Gastrocnemius medialis (tissue), 4 donors: ENCODE results near the gene CCDC112.
"Not testable (repeated sequence)": the region's sequence is repeated elsewhere in the genome, so short reads cannot be mapped to it uniquely, and the experiment has no call there.

Experiments used
- POLR2A ChIP-seq, 2 donors: fragments of 450-650 bp; IDR thresholded peaks; one replicate each; pipeline ENCODE4 v1.6.1; 2017; ENCODE audit warnings: antibody characterized with exemption in 2 of 2, mild to moderate bottlenecking in 2 of 2, moderate library complexity in 2 of 2
- TF ChIP-seq, protein P1 (sequence below), 5 experiments: fragments of 450-650 bp in 3 of 5; fragments of 200-600 bp in 2 of 5; sonication (generic) in 2 of 5; IDR thresholded peaks in 4 of 5; conservative IDR thresholded peaks in 1 of 5; 1 replicate in 4 of 5; 2 replicates in 1 of 5; pipeline ENCODE4 v1.5.1; 2016 to 2019; ENCODE audit warnings: antibody characterized with exemption in 5 of 5, mild to moderate bottlenecking in 3 of 5, moderate library complexity in 3 of 5

DNA sequence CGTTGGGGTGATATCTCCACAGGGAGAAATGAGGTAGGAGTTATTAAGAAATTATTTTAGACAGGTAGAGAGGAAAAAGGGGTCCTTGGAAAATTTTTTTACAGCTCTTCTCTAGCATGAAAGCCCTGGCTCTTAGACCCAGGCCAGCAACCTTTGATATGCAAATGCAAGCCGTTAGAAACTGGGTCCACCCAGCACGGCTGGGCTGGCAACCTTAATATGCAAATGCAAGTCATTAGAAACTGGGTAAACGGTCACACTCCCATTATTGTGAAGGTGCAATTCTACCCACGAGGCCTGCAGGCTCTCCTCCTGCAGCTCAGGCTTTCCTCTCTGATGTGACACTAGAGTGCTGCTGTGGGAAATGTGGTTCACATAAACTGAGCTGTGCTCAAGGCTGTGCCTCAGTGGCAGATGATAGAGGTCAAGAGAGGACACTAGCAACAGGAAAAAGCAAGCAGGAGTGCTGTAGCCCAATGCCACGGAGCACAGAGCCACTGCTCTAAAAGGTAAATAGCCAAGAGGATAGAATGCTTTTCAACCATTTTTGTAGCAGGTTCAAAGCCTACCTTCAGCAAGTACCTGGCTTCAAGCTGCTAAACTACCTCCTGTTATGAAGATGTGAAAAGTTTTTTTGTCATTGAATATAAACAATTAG lies 32.3 kb upstream of the CCDC112 start:
- TF ChIP-seq, protein P1, sequence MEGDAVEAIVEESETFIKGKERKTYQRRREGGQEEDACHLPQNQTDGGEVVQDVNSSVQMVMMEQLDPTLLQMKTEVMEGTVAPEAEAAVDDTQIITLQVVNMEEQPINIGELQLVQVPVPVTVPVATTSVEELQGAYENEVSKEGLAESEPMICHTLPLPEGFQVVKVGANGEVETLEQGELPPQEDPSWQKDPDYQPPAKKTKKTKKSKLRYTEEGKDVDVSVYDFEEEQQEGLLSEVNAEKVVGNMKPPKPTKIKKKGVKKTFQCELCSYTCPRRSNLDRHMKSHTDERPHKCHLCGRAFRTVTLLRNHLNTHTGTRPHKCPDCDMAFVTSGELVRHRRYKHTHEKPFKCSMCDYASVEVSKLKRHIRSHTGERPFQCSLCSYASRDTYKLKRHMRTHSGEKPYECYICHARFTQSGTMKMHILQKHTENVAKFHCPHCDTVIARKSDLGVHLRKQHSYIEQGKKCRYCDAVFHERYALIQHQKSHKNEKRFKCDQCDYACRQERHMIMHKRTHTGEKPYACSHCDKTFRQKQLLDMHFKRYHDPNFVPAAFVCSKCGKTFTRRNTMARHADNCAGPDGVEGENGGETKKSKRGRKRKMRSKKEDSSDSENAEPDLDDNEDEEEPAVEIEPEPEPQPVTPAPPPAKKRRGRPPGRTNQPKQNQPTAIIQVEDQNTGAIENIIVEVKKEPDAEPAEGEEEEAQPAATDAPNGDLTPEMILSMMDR (IDR thresholded peaks at IDR 0.05 in 4 of 5, conservative IDR thresholded peaks at IDR 0.05 in 1 of 5), result not testable (repeated sequence)
- not testable (repeated sequence) for TF ChIP-seq POLR2A (IDR thresholded peaks at IDR 0.05)
